Activated CD4-positive, alpha-beta T cell treated with anti-CD3 and anti-CD28 coated beads, Interleukin-2, amount 50 U/mL, for 24 hours (primary cell): ENCODE data around the gene ZNF48.
A peak's percentile ranks its signal among the peaks of the same experiment; 100 is the strongest.

ENCODE experiments used
- DNase-seq, 2 donors: peaks; one replicate each; pipeline ENCODE4 v3.0.0-alpha.2; 2020; ENCODE audit warnings: low read depth in 1 of 2, low spot score in 1 of 2

ZNF48 gene

GRCh38 chr16:30358577-30358936 is 36.7 kb upstream of the ZNF48 start:
- no peak for DNase-seq

GRCh38 chr16:30358990-30359870 is 36.0 kb upstream of the ZNF48 start:
- DNase-seq, result no peak

- DNase-seq, result no peak
Observed at GRCh38 chr16:30359871-30360170, 35.4 kb upstream of the ZNF48 start.

- DNase-seq, result no peak
Observed at GRCh38 chr16:30361180-30361579, 34.0 kb upstream of the ZNF48 start.

GRCh38 chr16:30365200-30365599 is 30.0 kb upstream of the ZNF48 start:
- no peak for DNase-seq

GRCh38 chr16:30366511-30366910 is 28.7 kb upstream of the ZNF48 start:
- DNase-seq, result no peak

GRCh38 chr16:30367349-30368009 is 27.7 kb upstream of the ZNF48 start:
- no peak for DNase-seq

GRCh38 chr16:30368122-30368791 is 27.0 kb upstream of the ZNF48 start:
- DNase-seq, result no peak

GRCh38 chr16:30368792-30369090 is 26.5 kb upstream of the ZNF48 start:
- DNase-seq, result no peak

GRCh38 chr16:30369091-30369937 is 25.9 kb upstream of the ZNF48 start:
- no peak for DNase-seq

GRCh38 chr16:30369938-30370455 is 25.2 kb upstream of the ZNF48 start:
- DNase-seq, result no peak

- DNase-seq, result peak; percentile 92 to 100
Observed at GRCh38 chr16:30370456-30371247, 24.6 kb upstream of the ZNF48 start, which contains the start of gene TBC1D10B. TBC1D10B (minus strand) TSS chr16:30370494; CDS start chr16:30370183, 311 bp downstream.

GRCh38 chr16:30371248-30371816 is 23.9 kb upstream of the ZNF48 start:
- no peak for DNase-seq

- no peak for DNase-seq
Observed at GRCh38 chr16:30372038-30372712, 23.0 kb upstream of the ZNF48 start.

GRCh38 chr16:30372725-30373124 is 22.5 kb upstream of the ZNF48 start:
- DNase-seq, result no peak

GRCh38 chr16:30374538-30374937 is 20.7 kb upstream of the ZNF48 start, which contains the start of gene MYL11:
MYL11 (plus strand) TSS chr16:30374802; CDS start chr16:30374858, 56 bp downstream.
- no peak for DNase-seq

GRCh38 chr16:30375864-30376263 is 19.4 kb upstream of the ZNF48 start:
- no peak for DNase-seq

- no peak for DNase-seq
Observed at GRCh38 chr16:30376461-30376902, 18.7 kb upstream of the ZNF48 start.
